Measurements from ENCODE around the gene LRRC1. TPM values are rescaled to one million over a fixed set of nuclear protein-coding genes. Genes with fewer than 3 reads are reported as not detected.

The LRRC1 gene
- total and polyA plus RNA-seq, 2 of the 8 experiments (the other 6 are each of a cell fraction or from before 2014, with no cell fraction given) = 6.7 to 15.9 TPM

GRCh38 chr6:53808302-53808881 lies 13.6 kb downstream of the LRRC1 start (continued):
- TF ChIP-seq CHD7 (IDR thresholded peaks at IDR 0.05; ENCODE audit: insufficient replicate concordance, low read length) = no peak
- no peak for TF ChIP-seq CHD2 (IDR thresholded peaks at IDR 0.05; ENCODE audit: low read length)
- no peak for TF ChIP-seq KDM1A (IDR thresholded peaks at IDR 0.05; ENCODE audit: borderline replicate concordance, low read length)
- TF ChIP-seq EP300 (IDR thresholded peaks at IDR 0.05; ENCODE audit: borderline replicate concordance in 1 of 2, low read depth in 2 of 2, low read length in 2 of 2) = no peak
- TF ChIP-seq BACH1 (IDR thresholded peaks at IDR 0.05; ENCODE audit: low read length) = no peak
- TF ChIP-seq FOSL1 (IDR thresholded peaks at IDR 0.05; ENCODE audit: insufficient read depth, low read depth, low read length) = no peak
- no peak for TF ChIP-seq CTCF (IDR thresholded peaks at IDR 0.05; ENCODE audit: control extremely low read depth in 1 of 3, insufficient read depth in 1 of 3, low read depth in 1 of 3, low read length in 3 of 3)
- no peak for TF ChIP-seq ZNF274 (IDR thresholded peaks at IDR 0.05; ENCODE audit: borderline replicate concordance, extremely low read depth, low read length)
